ENCODE measurements around the gene RRP15.
A peak's percentile ranks its signal among the peaks of the same experiment; 100 is the strongest.

RRP15 gene, protein sequence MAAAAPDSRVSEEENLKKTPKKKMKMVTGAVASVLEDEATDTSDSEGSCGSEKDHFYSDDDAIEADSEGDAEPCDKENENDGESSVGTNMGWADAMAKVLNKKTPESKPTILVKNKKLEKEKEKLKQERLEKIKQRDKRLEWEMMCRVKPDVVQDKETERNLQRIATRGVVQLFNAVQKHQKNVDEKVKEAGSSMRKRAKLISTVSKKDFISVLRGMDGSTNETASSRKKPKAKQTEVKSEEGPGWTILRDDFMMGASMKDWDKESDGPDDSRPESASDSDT

GRCh38 chr1:218284917-218285635 is at the start of gene RRP15:
Gene RRP15 (plus strand): TSS chr1:218285293. CDS start chr1:218285317, 24 bp downstream.
- no peak within 1 kb of the TSS for H3K27ac ChIP-seq (ENCODE audit: poor library complexity, severe bottlenecking)
- H3K27me3 ChIP-seq (ENCODE audit: insufficient read depth, poor library complexity, severe bottlenecking), result no peaks in the 10 kb centered on the region
- TF ChIP-seq CTCF (IDR thresholded peaks at IDR 0.05; ENCODE audit: poor library complexity, severe bottlenecking), result no peak
- ATAC-seq (ENCODE audit: low read depth) (peak; percentile 98), DNase-seq (ENCODE audit: low spot score) (peak; percentile 75)
- no peaks in the 10 kb centered on the region for H3K4me1 ChIP-seq (ENCODE audit: insufficient read depth, poor library complexity, severe bottlenecking)
- no peaks in the 10 kb centered on the region for H3K36me3 ChIP-seq (ENCODE audit: low read depth)
- H3K4me3 ChIP-seq (ENCODE audit: severe bottlenecking), result peak within 1 kb of the TSS; percentile 87
- no peaks in the 10 kb centered on the region for H3K9me3 ChIP-seq (ENCODE audit: severe bottlenecking)

DNA sequence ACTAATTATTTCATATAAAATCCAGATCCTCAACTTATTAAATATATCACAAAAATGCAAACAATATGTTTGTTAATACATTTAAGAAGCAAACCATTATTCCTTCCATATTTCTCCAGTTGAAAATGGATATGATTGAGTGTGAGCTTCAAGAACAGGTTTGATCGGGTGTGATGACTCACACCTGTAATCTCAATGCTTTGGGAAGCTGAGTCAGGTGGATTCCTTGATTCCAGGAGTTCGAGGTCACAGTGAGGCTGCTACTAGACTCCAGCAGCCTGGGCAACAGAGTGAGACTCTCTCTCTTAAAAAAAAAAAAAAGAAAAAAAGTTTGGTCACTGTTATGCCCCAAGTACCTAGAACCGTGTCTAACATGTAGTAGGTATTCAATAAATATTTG is 42.9 kb upstream of the RRP15 start:
- DNase-seq (ENCODE audit: low spot score) (no peak), ATAC-seq (ENCODE audit: low read depth) (no peak)
- no peak for TF ChIP-seq CTCF (IDR thresholded peaks at IDR 0.05; ENCODE audit: poor library complexity, severe bottlenecking)
- H3K9me3 ChIP-seq (ENCODE audit: severe bottlenecking), result no peaks in the 10 kb centered on the region
- no peaks in the 10 kb centered on the region for H3K4me1 ChIP-seq (ENCODE audit: insufficient read depth, poor library complexity, severe bottlenecking)
- no peak overlapping the region for H3K27ac ChIP-seq (ENCODE audit: poor library complexity, severe bottlenecking)
- H3K4me3 ChIP-seq (ENCODE audit: severe bottlenecking), result no peak overlapping the region
- H3K27me3 ChIP-seq (ENCODE audit: insufficient read depth, poor library complexity, severe bottlenecking), result no peaks in the 10 kb centered on the region
- no peaks in the 10 kb centered on the region for H3K36me3 ChIP-seq (ENCODE audit: low read depth)

GRCh38 chr1:218247339-218247738 is 37.8 kb upstream of the RRP15 start:
- no peaks in the 10 kb centered on the region for H3K4me1 ChIP-seq (ENCODE audit: insufficient read depth, poor library complexity, severe bottlenecking)
- no peak for TF ChIP-seq CTCF (IDR thresholded peaks at IDR 0.05; ENCODE audit: poor library complexity, severe bottlenecking)
- H3K4me3 ChIP-seq (ENCODE audit: severe bottlenecking), result no peak overlapping the region
- H3K36me3 ChIP-seq (ENCODE audit: low read depth), result no peaks in the 10 kb centered on the region
- no peak overlapping the region for H3K27ac ChIP-seq (ENCODE audit: poor library complexity, severe bottlenecking)
- H3K9me3 ChIP-seq (ENCODE audit: severe bottlenecking), result no peaks in the 10 kb centered on the region
- no peak for ATAC-seq (ENCODE audit: low read depth)
- DNase-seq (ENCODE audit: low spot score), result no peak
- no peaks in the 10 kb centered on the region for H3K27me3 ChIP-seq (ENCODE audit: insufficient read depth, poor library complexity, severe bottlenecking)

DNA sequence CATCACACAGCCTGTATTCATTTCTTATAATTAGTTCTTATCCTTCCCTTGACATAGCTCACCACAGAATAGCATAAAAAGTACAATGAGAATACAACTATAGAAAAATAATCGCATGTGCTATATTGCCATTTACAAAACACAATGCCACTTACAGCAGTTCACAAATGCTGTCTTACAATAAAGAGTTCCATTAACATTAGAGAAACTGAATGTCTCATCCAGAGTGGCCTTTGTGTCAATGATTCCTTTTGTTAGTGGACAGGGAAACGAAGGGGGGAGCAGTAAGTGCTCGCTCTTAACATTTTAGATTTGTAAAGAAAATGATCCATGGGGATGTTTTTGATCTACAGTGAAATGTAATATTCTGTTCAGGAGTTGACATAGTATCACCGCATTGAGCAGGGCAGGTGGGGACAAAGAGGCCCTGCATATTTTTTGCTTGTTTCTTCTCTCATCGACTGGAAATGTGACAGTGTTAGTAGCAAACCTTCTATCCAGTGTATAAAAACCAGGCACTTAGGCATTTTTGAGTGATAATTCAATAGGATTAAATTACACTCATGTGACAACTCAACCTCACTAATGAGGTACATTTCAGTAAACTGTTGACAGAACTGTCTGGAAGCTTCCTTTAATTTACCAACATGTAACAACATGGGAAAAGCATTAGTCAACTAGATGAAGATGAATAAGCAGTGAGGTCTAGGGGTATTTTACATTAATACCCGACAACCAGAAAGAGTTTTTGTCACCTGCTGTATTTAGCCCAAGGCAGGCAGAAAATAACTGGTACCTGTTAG is 35.6 kb upstream of the RRP15 start:
- DNase-seq (ENCODE audit: low spot score) (no peak), ATAC-seq (ENCODE audit: low read depth) (no peak)
- no peak for TF ChIP-seq CTCF (IDR thresholded peaks at IDR 0.05; ENCODE audit: poor library complexity, severe bottlenecking)
- Histone ChIP-seq H3K27ac (ENCODE audit: poor library complexity, severe bottlenecking) (no peak overlapping the region), H3K4me1 (ENCODE audit: insufficient read depth, poor library complexity, severe bottlenecking) (no peaks in the 10 kb centered on the region), H3K4me3 (ENCODE audit: severe bottlenecking) (no peak overlapping the region), H3K36me3 (ENCODE audit: low read depth) (no peaks in the 10 kb centered on the region), H3K27me3 (ENCODE audit: insufficient read depth, poor library complexity, severe bottlenecking) (no peaks in the 10 kb centered on the region), H3K9me3 (ENCODE audit: severe bottlenecking) (no peaks in the 10 kb centered on the region)
